Right lung (tissue), 5 donors: ENCODE measurements around the gene ZNF511. TPM values are rescaled to one million over a fixed set of nuclear protein-coding genes. Genes with fewer than 3 reads are reported as not detected.

Experiments used
- DNase-seq, 2 donors: peaks; one replicate each; pipeline ENCODE4 v3.0.0-alpha.2; 2013
- polyA plus RNA-seq, 5 donors: library from polyadenylated mRNA; unstranded; fragments of 120-200 nt; gene quantifications; one replicate each; pipeline versions ENCODE4 v1.2.1 to v1.2.3, GENCODE V29; 2013; ENCODE audit warnings: inconsistent platforms in 1 of 5, low replicate concordance in 1 of 5; ENCODE audit not compliant: insufficient read length in 5 of 5, insufficient read depth in 1 of 5

The ZNF511 gene
- polyA plus RNA-seq, 5 donors = 39.1 to 55.9 (median 41.4) TPM

DNA sequence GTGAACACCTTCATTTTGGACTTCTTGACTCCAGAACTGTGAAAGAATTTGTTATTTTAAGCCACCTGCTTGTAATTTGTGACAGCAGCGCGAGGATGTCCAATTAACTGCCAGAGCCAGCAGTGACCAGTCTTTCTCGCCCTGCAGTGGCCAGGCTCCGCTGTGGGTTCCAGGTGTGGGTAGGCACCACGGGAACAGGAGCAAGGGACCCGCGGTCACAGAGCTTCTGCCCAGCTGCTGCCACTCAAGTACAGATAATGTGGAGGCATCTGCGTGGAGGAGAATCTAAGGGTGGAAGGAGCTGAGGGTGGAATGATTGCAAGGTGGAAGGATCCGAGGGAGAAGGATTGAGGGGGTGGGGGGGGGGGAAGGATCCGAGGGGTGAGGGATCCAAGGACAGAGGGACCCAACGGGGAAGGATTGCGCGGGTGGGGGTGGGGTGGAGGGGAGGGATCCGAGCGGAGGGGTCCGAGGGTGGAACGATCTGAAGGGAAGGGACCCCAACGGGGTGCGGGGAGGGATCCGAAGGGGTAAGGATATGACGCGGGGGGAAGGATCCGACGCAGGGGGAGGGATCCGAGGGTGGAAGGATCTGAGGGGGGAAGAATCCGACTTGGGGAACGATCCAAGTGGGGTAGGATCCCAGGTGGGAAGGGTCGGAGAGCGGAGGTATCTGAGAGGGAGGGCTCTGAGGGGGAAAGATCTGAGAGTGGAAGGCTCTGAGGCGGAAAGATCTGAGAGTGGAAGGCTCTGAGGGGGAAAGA, 24.4 kb downstream of the ZNF511 start:
- DNase-seq = no peak

DNA sequence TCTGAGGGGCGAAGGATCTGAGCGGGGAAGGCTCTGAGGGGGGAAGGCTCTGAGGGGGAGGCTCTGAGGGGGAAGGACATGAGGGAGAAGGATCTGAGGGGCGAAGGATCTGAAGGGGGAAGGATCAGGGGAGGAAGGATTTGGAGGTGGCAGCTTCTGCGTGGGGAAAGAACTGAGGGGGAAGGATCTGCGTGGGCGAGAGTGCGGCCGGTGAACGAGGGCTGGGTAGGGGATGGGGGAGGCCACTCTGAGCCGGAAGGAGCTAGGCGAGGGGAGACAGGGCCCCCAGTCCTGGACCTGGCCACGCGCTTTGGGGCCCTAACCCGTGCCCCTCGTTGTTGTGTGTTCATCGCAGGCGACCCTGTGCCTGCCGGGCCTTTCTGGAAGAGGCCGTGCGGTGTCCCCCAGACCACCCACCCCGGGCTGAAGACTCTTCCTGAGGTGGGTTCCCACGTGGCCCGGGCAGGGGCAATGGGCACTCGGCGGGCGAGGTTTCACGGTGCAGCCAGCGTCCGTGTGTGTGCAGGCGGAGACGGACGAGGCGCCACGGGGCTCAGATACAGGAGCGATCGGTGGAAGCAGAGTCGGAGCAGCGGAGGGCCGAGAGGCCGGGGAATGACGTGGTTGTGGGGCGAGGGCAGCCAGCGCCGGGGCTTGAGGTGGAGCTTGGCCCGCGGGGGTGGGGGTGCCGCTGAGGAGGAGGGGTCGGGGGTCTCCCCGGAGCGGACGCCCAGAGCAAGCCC, 26.0 kb downstream of the ZNF511 start:
- DNase-seq = no peak

DNA sequence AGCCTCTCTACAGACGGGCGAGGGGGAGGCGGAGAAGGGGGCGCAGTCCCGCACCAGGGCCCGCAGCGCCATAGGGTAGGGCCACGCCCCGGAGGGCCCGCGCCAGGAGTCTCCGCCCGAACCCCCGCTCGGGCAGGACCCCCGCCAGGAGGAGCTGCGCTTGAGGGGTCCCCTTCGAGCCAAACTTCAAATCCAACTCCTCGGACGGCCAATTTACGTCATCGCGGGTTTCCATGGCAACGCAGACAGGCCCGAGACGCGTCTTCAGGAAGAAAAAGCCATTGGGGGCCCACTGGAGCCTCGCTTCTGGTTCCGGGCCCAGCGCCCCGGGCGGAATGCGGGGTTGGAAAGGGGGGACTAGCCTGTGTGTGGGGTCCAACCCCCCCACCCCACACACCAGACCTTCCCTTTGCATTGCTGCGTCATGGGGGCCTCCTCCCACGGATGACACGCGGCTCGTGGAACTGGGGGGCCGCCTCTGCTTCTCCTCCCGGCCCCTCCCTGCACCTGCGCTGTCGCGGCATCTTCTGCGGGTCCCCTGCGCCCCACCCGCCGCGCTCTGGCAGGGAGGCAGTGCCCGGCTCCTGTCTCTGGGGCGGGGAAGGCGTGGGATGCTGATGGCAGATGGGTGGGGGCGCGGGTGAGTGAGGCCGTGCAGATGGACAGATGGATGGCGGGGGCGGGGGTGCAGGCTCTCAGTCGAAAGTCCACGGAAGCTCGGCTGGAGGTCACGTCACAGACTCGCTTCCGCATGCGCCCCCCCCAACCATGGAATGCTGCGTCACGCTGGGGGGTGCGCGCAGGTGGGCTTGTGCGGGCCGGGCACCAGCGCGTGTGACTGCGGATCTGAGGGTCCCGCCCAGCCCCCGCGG, 26.8 kb downstream of the ZNF511 start:
- peak; percentile 52 to 63 for DNase-seq

DNA sequence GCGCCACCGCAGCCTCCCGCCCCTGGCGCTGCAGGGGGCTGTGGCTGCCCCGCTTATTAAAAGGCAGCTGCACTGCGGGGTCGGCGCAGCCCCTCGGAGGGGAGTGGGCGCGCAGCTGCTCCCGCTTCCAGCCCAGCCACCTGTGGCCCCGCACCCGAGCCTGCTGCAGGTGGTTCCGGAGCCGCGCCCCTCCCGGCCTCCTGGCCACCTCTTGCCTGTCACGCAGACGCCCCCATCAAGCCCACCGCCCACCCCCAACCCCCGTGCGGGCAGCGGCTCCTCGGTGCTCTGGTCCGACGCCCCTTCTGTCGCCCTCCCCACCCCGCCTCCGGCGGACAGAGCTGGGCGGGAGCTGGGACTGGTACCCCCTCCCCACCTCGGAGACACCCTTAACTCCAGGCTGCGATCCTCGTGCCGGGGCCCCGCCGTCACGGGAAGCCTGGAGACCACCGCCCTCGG, 27.4 kb downstream of the ZNF511 start:
- no peak for DNase-seq

DNA sequence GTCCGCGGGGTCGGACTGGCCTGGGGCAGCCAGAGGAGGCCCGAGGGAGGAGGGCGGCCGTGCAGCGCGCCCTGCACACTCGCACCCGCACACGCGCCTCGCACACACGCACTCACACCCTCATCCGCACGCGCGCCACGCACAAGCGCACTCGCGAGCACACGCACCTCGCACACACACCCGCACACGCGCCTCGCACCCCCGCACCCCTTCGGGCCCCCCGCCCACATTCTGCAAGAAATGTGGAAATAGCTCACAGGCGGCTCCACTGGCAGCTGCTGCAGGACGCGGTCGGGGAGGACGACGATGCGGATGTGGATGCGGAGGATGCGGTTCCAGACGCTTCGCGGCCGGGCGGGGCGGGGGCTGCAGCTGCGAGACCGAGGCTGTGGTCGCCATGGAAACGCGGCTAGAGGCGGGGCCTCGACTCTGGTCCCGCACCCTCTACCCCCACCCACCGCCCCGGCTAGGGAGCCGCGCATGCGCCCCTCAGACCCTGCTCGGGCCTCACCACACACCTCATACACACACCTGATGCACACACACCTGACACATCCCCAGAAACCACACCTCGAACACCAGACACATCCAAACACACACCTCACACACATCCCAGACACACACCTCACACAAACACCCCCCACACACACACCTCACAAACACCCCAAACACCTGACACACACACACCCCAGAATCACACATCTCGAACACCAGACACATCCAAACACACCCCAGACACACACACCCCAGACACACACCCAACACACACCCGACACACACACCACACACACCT, 28.1 kb downstream of the ZNF511 start, which contains the start of gene CALY:
Gene CALY (minus strand): TSS at position 320 of the 793 bp plus-strand sequence. CDS start 7,907 bp downstream, outside the sequence.
- DNase-seq = no peak

DNA sequence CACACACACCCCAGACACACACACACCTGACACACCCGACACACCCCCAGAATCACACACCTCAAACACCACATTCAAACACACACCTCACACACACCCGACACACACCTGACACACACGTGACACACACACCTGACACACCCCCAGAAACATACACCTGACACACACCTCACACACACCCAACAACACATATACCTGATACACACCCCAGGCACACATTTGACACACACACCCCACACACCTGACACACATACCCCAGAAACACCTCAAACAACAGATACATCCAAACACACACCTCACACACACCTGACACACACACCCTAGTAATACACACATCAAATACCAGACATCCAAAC, 28.6 kb downstream of the ZNF511 start:
- no peak for DNase-seq

DNA sequence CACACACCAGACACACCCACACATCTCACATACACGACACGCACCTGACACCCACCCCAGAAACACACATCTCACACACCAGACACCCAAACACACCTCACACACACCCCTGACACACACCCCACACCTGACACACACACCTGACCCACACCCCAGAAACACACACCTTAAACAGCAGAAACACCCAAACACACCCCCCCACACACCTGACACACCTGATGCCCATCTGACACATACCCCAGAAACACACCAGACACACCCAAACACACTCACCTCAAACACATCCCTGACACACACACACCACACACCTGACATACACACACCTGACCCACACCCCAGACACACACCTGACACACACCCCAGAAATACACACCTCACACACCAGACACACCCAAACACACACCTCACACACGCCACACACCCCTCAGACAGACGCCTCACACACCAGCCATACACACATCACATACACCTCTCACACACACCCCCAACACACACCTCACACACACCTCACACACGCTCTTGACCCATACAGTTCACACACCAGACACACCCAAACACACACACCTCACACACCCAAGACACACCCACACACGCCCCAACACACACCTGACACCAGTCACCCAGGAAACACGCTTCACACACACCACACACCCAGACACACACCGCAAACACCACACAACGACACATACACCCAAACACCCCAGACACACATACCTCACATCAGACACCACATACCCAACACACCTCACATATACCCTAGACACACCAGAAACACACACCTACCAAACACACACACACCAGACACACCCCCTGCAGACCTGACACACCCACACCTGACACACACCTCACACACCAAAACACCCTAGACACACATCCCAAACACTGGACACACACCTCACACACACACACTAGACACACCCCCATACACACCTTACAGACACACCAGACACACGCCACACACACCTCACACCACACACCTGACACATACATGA, 29.7 kb downstream of the ZNF511 start:
- no peak for DNase-seq

DNA sequence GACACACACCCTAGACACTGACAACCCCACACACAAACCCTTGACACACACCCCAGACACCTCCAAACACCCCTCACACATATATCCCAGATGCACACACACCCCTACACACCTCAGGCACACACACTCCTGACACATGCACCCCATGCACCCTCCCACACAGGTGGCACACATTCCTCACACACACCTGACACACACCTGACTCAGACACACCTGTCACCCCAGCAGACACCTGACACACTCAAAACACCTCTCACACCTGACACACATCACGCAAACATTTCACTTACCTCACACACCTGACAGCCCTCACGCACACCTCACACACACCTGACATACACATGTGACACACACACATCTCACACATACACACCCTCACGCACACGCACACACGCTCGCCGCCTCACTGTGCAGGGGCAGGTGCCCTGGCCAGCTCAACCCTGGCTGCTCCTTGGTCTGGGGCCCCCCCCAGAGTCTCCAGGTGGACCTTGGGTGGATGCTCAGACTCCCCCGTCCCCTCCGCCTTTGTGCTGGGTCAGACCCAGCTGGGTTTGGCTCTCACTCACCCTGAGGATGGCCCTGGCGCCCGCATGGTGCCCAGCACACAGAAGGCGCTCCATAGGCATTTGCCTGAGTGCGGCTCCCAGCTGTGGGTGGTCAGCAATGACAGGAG, 31.1 kb downstream of the ZNF511 start:
- DNase-seq = no peak

DNA sequence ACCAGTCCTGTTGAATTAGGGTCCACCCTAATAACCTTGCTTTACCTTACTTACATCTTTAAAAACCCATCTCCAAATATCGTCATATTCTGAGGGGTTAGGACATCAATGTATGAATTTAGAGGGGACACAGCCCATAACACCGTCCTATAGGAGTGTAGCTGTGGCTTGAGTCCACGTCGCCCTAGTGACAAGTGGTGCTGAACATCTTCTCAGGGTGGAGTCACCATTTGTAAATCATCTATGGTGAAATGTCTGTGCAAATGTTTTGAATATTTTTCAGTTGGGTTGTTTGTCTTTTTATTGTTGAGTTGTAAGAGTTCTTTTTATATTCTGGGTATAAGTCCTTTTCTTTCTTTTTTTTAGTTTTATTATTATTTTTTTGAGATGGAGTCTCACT, 33.3 kb downstream of the ZNF511 start:
- DNase-seq = no peak

DNA sequence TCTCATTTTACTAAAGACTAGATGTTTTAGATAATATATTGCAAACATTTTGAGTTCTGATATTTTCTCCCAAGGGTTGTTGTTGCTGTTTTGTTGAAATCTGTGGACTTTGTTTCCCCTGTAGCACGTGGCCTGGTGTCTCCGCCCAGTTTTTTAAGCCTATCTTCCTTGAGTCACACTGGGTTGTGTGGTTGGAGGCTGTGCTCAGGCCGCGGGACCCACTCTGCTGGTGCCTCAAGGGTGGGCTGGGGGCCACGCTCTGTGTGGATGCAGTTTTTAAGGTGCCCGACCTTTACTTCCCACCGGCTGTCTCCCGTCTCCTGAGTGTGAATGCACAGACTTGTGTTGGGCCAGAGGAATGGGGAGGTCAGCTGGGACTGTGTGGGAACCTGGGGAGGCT, 34.2 kb downstream of the ZNF511 start:
- DNase-seq = no peak

DNA sequence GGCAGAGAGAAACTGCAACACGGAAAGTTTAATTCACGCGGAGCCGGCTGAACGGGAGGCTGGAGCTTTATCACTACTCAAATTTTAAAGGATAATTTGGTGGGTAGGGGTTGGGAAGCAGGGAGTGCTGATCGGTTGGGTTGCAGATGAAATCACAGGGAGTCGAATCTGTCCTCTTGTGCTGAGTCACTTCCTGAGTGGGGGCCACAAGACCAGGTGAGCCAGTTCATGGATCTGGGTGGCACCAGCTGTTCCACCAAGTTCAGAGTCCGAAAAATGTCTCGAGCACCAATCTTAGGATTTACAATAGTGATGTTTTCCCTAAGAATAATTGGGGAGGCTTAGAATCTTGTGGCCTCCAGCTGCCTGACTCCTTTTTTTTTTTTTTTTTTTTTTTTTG, 34.8 kb downstream of the ZNF511 start:
- DNase-seq = no peak

DNA sequence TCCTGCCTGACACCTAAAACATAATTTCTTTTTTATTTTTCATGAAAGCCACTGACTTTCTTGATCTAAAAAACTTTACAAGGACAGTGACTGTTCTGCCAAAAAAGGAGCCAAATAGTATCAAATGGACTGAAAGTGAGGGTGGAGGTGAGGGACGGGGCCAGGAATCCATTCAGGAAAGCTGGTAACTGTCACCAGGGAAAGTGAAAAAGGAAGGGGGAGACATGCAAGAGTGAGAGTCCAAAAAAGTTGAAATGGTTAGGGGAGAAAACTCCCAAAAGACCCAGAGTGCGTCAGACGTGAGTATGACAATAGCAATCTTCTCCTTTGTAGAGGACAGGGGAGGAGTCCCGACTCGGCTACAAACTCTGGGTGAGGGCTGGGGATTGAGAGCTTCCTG, 35.5 kb downstream of the ZNF511 start:
- DNase-seq = no peak

DNA sequence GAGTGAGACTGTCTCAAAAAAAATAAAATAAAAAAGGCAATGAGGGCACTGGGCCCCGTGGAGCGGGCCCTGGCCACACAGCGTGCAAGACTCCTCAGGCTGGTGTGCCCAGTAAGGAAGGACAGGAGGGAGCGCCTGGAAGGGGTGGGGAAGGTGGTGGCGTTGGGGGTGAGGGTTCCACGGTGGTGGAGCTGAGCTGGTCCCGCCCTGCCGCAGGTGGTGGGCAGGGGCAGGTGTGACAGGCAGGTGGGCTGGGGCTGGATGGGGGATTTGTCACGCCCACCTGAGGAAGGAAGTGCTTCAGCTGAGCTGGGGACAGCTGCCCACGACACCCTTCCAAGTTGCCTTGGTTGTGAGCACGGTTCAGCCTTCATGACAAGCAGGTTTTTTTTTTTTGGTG, 37.7 kb downstream of the ZNF511 start:
- DNase-seq = no peak

DNA sequence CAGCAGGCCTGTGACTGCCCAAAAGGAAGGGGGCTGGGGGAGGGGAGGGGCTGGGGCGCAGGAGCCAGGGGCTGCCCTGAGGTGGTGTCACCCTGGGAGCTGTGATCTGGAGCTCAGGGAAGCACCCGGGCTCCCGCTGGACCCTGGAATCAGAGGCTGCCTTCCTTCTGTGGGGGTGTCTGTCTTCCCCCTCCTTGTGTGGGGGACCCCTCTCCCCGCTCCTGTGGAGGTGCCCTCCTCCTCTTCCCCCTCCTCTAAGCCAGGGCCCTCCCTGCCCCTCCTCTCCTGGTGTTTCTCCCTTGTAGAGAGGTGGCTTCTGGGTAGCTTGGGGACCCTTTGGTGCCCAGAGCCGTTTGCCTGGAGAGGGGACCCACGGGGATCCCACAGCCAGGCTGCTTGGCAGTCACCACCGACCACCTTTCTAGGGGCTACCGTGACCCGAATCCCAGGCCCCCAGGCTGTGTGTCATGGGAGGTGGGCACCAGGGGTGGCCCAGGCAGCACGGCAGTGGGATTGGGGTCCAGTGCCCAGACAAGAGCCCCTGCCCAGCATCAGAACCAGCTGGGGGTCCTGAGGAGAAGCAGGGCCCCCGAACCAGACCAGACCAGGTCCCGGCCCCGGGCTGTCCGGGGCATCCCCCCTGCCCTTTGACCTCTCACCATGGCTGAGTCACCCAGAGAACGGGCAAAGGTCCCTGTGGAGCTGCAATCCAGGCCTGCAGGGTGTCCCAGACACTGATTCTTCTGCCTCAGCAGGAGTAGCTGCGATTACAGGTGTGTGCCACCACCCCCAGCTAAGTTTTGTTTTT, 39.2 kb downstream of the ZNF511 start:
- DNase-seq = no peak

DNA sequence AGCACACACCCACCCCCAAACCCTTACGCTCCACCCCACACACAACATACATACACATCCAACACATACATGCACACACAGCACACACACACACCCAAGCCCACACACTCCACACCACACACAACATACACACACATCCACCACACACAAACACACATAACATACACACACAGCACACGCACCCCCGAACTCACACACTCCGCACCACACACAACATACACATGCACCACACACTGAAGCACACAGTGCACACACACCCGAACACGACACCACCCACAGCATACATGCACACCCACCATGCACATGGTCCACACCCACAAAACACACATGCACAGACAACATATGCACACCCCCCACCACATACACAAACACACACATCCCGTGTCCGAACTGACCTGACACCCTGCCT, 40.5 kb downstream of the ZNF511 start:
- no peak for DNase-seq

DNA sequence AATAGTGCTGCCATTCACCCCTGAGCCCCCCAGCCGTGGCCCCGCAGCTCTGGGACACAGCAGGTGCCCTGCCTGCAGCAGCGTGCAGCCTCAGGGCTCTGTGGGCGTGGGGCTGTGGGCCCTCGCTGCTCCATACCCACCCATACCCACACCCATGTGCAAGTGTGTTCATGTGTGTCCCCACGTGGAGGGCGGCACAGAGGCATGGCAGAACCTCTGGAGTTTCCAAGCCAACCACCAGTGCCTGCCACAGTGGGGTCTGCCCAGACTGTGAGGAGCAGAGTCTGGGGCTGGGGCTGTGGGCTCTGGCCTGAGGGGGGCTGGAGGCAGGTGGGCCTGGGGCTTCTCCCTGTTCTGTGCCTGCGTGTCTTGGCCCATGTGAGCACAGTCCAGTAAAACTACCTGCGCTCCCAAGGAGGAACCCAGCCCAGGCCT, 40.9 kb downstream of the ZNF511 start:
- DNase-seq = no peak

DNA sequence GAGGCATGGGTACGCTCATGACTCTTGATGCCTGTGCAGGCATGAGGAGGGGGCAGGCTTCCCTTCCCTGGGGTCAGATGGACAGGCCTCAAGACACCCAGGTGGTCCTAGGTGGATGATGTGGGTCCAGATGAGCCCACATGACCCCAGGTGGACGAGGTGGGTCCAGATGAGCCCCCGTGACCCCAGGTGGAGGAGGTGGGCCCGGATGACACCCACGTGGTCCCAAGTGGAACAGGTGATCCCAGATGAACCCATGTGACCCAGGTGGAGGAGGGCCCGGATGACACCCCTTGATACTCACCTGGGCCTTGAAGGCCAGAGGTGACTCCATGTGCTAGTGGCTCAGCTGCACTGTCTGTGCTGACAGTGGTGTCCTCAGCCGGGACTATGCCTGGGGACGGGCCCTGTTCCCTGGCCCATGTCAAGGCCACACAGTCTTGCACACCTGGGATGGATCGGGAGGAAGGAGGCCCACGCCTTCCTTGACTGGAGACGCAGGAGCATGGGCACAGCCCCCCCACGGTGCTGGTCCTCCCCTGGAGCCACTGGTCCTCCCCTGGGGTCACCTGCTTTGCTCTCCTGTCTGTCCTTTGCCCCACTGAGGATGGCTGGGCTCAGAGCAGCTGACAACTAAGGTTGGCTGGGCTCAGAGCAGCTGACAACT, 41.7 kb downstream of the ZNF511 start:
- DNase-seq = no peak

DNA sequence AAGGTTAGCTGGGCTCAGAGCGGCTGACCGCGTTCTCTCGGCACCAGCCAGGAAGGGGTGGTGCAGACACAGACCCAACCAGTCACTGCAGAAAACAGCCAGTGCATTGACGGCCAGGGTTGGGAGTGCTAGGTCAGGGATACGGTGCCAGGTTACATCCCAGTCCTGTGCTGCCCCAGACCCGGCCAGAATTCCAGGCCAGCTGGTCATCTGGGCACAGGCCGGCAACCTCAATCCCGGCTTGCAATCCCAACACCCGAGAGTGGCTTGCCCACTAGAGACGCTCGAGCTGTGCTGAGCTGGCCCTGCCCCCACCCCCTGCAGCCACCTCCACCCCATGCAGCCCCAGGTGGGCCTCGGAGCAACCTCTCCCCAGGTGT, 42.2 kb downstream of the ZNF511 start:
- no peak for DNase-seq
